Neural crest cell (in vitro differentiated cells): Measurements from ENCODE around the gene SRC. TPM values are rescaled to one million over a fixed set of nuclear protein-coding genes. Genes with fewer than 3 reads are reported as not detected.

ENCODE experiments used
- DNase-seq: peaks from one replicate; pipeline ENCODE4 v3.0.0; 2021; ENCODE audit warnings: low read depth, mixed read lengths, low spot score
- H3K27ac Mint-ChIP-seq: one replicate; pipeline ENCODE4 v1.8.0; 2021; ENCODE audit warnings: mild to moderate bottlenecking, mixed read lengths; ENCODE audit not compliant: unreplicated experiment
- H3K27me3 Mint-ChIP-seq: 2 replicates; pipeline ENCODE4 v1.8.0; 2021; ENCODE audit warnings: low read depth, mild to moderate bottlenecking, mixed read lengths
- H3K36me3 Mint-ChIP-seq: 2 replicates; pipeline ENCODE4 v1.8.0; 2021; ENCODE audit warnings: low read depth, mild to moderate bottlenecking, mixed read lengths
- H3K4me1 Mint-ChIP-seq: 2 replicates; pipeline ENCODE4 v1.8.0; 2021; ENCODE audit warnings: mixed read lengths
- H3K4me3 Mint-ChIP-seq: one replicate; pipeline ENCODE4 v1.8.0; 2021; ENCODE audit warnings: mild to moderate bottlenecking, mixed read lengths
- H3K9me3 Mint-ChIP-seq: 2 replicates; pipeline ENCODE4 v1.8.0; 2021; ENCODE audit warnings: mixed read lengths
- total RNA-seq: library from RNA; stranded (reverse); gene quantifications from 2 replicates; pipeline ENCODE4 v1.2.1, GENCODE V29; 2021
- TF ChIP-seq, protein P1 (sequence below): fragments of 200-600 bp; sonication (generic); conservative IDR thresholded peaks from 2 replicates; pipeline ENCODE4 v1.5.0; 2021; ENCODE audit warnings: antibody characterized with exemption, mild to moderate bottlenecking

The SRC gene
- total RNA-seq, 1 donor from 2014 or later = 58.6 TPM

DNA sequence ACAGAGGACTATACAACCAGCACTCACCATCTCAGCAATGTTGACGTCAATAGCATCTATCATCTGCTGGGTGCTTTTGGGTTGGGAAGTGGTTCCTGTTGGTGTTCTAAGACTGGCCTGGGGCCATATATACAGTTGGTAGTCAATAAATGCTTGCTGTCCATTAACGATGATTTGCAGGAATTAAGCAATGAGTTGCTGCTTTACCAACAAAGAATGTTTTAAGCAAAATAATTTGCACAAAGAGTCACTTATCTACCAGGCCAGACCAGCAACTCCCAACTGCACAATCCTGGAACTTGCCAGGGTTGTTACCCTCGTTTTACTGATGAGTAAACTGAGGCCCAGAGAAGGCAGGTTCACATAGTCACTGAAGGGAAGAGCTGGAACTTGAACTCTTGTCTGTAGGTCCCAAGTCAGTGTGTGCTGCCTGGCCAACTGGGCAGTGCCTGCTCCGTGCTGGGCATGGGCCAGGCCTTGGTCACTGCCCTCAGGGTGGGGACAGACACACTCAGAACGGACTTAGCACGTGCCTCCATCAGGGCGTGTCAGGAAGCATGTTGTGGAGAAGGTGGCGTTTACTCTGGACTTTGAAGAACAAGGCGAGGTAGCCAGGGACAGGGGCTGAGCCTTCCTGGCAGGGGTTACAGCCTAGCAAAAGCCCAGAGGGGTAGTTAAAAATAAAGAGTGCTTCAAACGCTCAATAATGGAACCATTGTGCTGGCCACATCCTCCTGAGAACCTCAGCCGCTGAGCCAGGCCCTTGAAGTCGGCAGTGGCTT is 2.5 kb upstream of the SRC start:
- Mint-ChIP-seq H3K9me3 (no peaks in the 10 kb centered on the region), H3K4me3 (peak overlapping the region; percentile 89), H3K27me3 (no peaks in the 10 kb centered on the region), H3K27ac (peak overlapping the region; percentile 27), H3K4me1 (peaks cover 56% of the 10 kb centered on the region), H3K36me3 (no peaks in the 10 kb centered on the region)
- TF ChIP-seq, protein P1, sequence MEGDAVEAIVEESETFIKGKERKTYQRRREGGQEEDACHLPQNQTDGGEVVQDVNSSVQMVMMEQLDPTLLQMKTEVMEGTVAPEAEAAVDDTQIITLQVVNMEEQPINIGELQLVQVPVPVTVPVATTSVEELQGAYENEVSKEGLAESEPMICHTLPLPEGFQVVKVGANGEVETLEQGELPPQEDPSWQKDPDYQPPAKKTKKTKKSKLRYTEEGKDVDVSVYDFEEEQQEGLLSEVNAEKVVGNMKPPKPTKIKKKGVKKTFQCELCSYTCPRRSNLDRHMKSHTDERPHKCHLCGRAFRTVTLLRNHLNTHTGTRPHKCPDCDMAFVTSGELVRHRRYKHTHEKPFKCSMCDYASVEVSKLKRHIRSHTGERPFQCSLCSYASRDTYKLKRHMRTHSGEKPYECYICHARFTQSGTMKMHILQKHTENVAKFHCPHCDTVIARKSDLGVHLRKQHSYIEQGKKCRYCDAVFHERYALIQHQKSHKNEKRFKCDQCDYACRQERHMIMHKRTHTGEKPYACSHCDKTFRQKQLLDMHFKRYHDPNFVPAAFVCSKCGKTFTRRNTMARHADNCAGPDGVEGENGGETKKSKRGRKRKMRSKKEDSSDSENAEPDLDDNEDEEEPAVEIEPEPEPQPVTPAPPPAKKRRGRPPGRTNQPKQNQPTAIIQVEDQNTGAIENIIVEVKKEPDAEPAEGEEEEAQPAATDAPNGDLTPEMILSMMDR = no peak
- DNase-seq = no peak

DNA sequence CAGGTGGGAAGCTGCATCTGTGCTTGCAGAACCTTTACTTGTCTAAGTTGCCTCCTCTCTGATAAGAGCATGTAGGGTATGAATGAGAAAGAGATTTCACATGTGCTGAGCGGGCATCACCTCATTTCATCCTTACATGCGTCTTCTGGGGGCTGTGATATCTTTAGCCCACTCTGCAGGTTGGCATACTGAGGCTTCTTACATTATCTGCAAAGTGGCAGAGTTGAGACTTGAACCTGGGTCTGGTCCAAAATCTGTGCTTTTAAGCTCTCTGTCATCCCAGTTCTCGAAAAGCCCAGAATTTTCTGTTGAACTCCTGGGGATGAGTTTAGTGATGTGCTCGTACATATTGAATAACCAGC is 2.0 kb upstream of the SRC start:
- Mint-ChIP-seq H3K4me1 (peaks cover 62% of the 10 kb centered on the region), H3K36me3 (no peaks in the 10 kb centered on the region), H3K9me3 (no peaks in the 10 kb centered on the region), H3K27ac (peak overlapping the region; percentile 27), H3K27me3 (no peaks in the 10 kb centered on the region), H3K4me3 (peak overlapping the region; percentile 89)
- no peak for DNase-seq
- TF ChIP-seq, protein P1 = no peak

- Mint-ChIP-seq H3K9me3 (no peaks in the 10 kb centered on the region), H3K4me1 (peaks cover 70% of the 10 kb centered on the region), H3K27me3 (no peaks in the 10 kb centered on the region), H3K4me3 (peak overlapping the region; percentile 89), H3K27ac (no peak overlapping the region), H3K36me3 (no peaks in the 10 kb centered on the region)
- no peak for DNase-seq
- TF ChIP-seq, protein P1 = no peak
Observed at GRCh38 chr20:37344506-37345338, 1.2 kb upstream of the SRC start.

- no peaks in the 10 kb centered on the region for H3K36me3 Mint-ChIP-seq
- no peak for DNase-seq
- H3K4me3 Mint-ChIP-seq = no peak overlapping the region
- H3K4me1 Mint-ChIP-seq = peaks cover 67% of the 10 kb centered on the region
- H3K27me3 Mint-ChIP-seq = no peaks in the 10 kb centered on the region
- no peaks in the 10 kb centered on the region for H3K9me3 Mint-ChIP-seq
- TF ChIP-seq, protein P1 = no peak
- H3K27ac Mint-ChIP-seq = no peak overlapping the region
Observed at GRCh38 chr20:37346236-37346534, 245 bp downstream of the SRC start.

- TF ChIP-seq, protein P1 = no peak
- Mint-ChIP-seq H3K9me3 (no peaks in the 10 kb centered on the region), H3K4me3 (peak overlapping the region; percentile 84), H3K36me3 (no peaks in the 10 kb centered on the region), H3K27ac (no peak overlapping the region), H3K4me1 (peaks cover 68% of the 10 kb centered on the region), H3K27me3 (no peaks in the 10 kb centered on the region)
- DNase-seq = no peak
Observed at GRCh38 chr20:37346535-37347346, 801 bp downstream of the SRC start.
